NCI-H1105 treated with DMSO at 0.1 percent for 48 hours (cell line): ENCODE data around the gene COL19A1.
A peak's percentile ranks its signal among the peaks of the same experiment; 100 is the strongest.

ENCODE experiments used
- DNase-seq: peaks from one replicate; lab custom pipeline; 2025; lab: John Stamatoyannopoulos, UW

Gene COL19A1

DNA sequence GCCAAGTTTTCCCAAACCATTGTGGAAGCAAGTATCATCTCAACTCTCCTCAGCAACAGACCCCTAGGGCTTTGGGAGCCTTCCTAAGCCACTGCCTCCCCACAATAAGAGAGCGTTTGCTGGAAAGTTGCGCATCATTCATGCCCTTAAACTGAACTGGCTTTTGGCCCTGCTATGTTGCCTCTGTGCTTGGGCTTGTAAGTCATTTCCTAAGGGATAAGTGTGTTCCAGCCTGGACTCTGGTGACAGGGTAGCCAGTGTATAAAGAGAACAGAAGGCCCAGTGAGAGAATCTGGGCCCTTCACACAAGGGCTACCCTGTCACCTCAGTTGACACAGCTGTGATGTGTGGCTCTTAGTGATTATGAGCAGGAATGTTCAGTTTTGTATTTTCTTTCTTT lies 358.7 kb downstream of the COL19A1 start:
- DNase-seq = no peak

DNA sequence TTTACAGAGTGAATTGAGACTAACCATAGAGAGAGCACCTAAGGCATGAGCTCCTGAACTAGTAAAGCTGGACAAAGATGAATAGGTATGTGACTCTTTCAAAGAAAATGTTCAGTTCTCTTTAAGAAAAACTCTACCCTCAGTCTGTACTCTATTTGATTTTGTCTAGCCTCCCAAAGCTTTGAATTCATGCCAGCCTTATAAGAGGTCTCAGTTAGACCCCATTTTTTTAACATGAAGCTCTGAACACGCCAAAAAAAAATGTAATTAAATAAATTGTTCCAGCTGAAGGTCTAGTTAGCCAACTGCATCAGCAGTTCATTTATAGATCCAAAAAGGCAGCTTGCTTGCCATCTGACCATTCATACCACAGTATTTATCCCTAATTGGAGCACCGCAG lies 365.0 kb downstream of the COL19A1 start:
- DNase-seq = peak; percentile 71

GRCh38 chr6:70234561-70235236 lies 368.3 kb downstream of the COL19A1 start:
- no peak for DNase-seq

- DNase-seq = no peak
Observed at GRCh38 chr6:70236343-70236742, 370.0 kb downstream of the COL19A1 start.

DNA sequence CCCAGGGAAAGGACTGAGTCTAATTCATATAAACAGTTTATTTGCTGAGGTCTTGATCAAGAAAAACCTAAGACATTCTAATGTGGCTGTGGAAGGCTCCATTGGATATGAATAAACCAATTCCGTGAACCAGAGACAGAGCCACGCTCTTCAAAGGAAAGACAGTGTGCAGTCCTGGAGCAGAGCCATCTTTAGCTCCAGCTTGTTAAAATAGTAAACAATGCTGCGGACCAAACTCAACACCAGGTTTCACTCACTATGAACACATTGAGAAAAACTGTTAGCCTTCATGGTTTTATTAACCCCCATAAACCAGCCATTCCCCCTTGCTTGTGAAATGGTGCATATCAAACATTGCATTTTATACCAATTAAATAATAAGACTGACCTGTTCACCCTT lies 374.7 kb downstream of the COL19A1 start:
- no peak for DNase-seq

- no peak for DNase-seq
Observed at GRCh38 chr6:70241991-70242420, 375.6 kb downstream of the COL19A1 start.

- no peak for DNase-seq
Observed at GRCh38 chr6:70246118-70246517, 379.8 kb downstream of the COL19A1 start.

GRCh38 chr6:70252604-70253003 lies 386.2 kb downstream of the COL19A1 start:
- DNase-seq = no peak

DNA sequence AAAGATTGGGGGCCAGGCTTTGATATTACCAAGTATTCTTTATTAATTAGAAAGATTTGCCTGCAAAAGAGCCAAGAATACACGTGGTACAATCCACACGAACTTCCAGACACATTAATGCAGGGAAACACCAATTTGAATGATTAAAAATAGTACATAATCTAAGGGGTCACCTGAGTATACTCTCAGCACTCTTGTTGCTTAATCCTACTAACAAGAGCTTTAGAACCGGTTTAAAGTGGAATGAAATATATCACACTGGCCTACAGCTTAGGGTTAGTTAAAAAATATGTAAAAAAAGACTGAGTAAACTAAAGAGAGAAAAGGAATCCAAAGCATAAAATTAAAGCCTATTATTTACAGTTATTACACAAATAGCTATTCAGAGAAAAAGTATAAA lies 387.6 kb downstream of the COL19A1 start:
- DNase-seq = no peak

DNA sequence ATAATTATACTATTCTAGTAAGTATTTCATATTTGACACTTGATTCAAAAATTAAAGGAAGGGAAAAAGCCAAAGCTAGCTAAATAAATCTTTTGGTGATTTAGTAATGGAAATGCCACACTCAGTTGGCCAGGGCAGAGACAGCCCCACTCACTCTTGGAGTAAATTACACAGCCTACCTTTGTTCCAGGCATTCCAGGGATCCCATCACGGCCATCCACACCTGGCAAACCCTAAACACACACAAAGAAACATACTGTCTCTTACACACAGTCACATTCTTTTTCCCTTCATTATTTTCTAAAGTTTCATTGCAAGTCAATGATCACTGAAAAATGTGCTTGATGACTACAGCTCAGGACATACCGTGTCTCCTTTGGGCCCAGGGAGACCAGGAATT lies 388.4 kb downstream of the COL19A1 start:
- DNase-seq = no peak

DNA sequence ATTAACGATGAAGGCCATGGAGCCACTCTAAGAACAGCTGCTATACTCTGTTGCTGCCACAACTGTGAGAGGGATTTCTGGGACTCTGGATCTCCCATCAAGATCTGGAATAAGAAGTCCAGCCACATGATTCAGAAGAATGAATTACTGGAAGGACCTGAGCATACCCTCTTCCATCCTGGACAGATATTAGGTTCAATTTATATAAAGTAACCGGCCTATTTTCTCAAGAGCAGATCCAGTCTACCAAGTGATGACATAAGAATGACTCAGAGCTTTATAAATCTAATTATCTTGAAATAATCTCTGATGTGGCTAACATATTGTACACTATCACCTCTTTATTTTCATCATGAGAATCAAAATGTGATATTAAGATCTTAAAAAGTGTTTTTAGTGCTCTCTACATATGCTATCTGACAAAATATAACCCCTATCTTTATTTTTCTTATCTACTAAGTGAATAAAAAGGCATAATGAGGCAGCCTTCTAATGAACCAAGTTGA lies 391.5 kb downstream of the COL19A1 start:
- no peak for DNase-seq

- no peak for DNase-seq
Observed at GRCh38 chr6:70258483-70258882, 392.1 kb downstream of the COL19A1 start.
